HG02798 (cell line): Measurements from ENCODE around the gene PSKH1.
A peak's percentile ranks its signal among the peaks of the same experiment; 100 is the strongest.
"Not testable (repeated sequence)": the region's sequence is repeated elsewhere in the genome, so short reads cannot be mapped to it uniquely, and the experiment has no call there.

ENCODE experiments used
- ATAC-seq: cut with Tn5 transposase; IDR thresholded peaks from one replicate; pipeline ENCODE4 v1.9.1; 2021; ENCODE audit warnings: mild to moderate bottlenecking; ENCODE audit not compliant: unreplicated experiment, poor library complexity

Gene PSKH1

GRCh38 chr16:67936880-67937605, 44.0 kb downstream of the PSKH1 start:
- peak; percentile 57 for ATAC-seq

GRCh38 chr16:67937713-67938112, 44.7 kb downstream of the PSKH1 start:
- not testable (repeated sequence) for ATAC-seq

GRCh38 chr16:67939507-67940445, 46.7 kb downstream of the PSKH1 start:
- ATAC-seq, result no peak

- no peak for ATAC-seq
Measured at GRCh38 chr16:67940446-67941089, 47.5 kb downstream of the PSKH1 start.

GRCh38 chr16:67941469-67942199, 48.6 kb downstream of the PSKH1 start:
- ATAC-seq, result no peak

- no peak for ATAC-seq
Measured at GRCh38 chr16:67942200-67942509, 49.1 kb downstream of the PSKH1 start.

- no peak for ATAC-seq
Measured at GRCh38 chr16:67942510-67943255, 49.6 kb downstream of the PSKH1 start.

GRCh38 chr16:67943256-67943618, 50.2 kb downstream of the PSKH1 start:
- ATAC-seq, result no peak

- ATAC-seq, result no peak
Measured at GRCh38 chr16:67943619-67944504, 50.8 kb downstream of the PSKH1 start, which contains the start of gene LCAT. LCAT (minus strand) TSS chr16:67944120; CDS start chr16:67944101, 19 bp downstream.

- no peak for ATAC-seq
Measured at GRCh38 chr16:67944690-67945391, 51.8 kb downstream of the PSKH1 start.

GRCh38 chr16:67945392-67945933, 52.4 kb downstream of the PSKH1 start:
- no peak for ATAC-seq

GRCh38 chr16:67946128-67946569, 53.1 kb downstream of the PSKH1 start:
- no peak for ATAC-seq

- no peak for ATAC-seq
Measured at GRCh38 chr16:67946966-67947558, 54.0 kb downstream of the PSKH1 start.

GRCh38 chr16:67948015-67948414, 55.0 kb downstream of the PSKH1 start:
- ATAC-seq, result no peak

GRCh38 chr16:67949645-67950044, 56.6 kb downstream of the PSKH1 start:
- no peak for ATAC-seq

- no peak for ATAC-seq
Measured at GRCh38 chr16:67950335-67950843, 57.3 kb downstream of the PSKH1 start.

GRCh38 chr16:67951485-67951884, 58.4 kb downstream of the PSKH1 start:
- ATAC-seq, result no peak
